ENCODE results near the gene WDR35.
"Not testable (repeated sequence)": the region's sequence is repeated elsewhere in the genome, so short reads cannot be mapped to it uniquely, and the experiment has no call there.

WDR35 gene

GRCh38 chr2:19937004-19937403 lies 52.9 kb downstream of the WDR35 start:
- no peak for DNase-seq

GRCh38 chr2:19936203-19936602 lies 53.7 kb downstream of the WDR35 start:
- DNase-seq: no peak

- no peak for DNase-seq
Observed at GRCh38 chr2:19933351-19933981, 56.4 kb downstream of the WDR35 start.

GRCh38 chr2:19932928-19933327 lies 57.0 kb downstream of the WDR35 start:
- no peak for DNase-seq

GRCh38 chr2:19929226-19929625 lies 60.7 kb downstream of the WDR35 start:
- no peak for DNase-seq

GRCh38 chr2:19927816-19928215 lies 62.1 kb downstream of the WDR35 start:
- DNase-seq: not testable (repeated sequence)

GRCh38 chr2:19924526-19924925 lies 65.4 kb downstream of the WDR35 start:
- DNase-seq: not testable (repeated sequence)

- DNase-seq: not testable (repeated sequence)
Observed at GRCh38 chr2:19922188-19922587, 67.7 kb downstream of the WDR35 start.

GRCh38 chr2:19916385-19916950 lies 73.4 kb downstream of the WDR35 start:
- DNase-seq: no peak

- no peak for DNase-seq
Observed at GRCh38 chr2:19914266-19914975, 75.5 kb downstream of the WDR35 start.

GRCh38 chr2:19911808-19912509 lies 77.9 kb downstream of the WDR35 start:
- no peak for DNase-seq

- DNase-seq: peak; percentile 32
Observed at GRCh38 chr2:19902216-19902740, 87.6 kb downstream of the WDR35 start.

- peak; percentile 92 for DNase-seq
Observed at GRCh38 chr2:19901442-19902215, 88.3 kb downstream of the WDR35 start, which contains the start of gene TTC32. TSS of gene TTC32 (minus strand) at chr2:19901983. CDS start at chr2:19901854, 129 bp downstream.

GRCh38 chr2:19900931-19901441 lies 88.9 kb downstream of the WDR35 start:
- DNase-seq: peak; percentile 29

- peak; percentile 27 for DNase-seq
Observed at GRCh38 chr2:19899985-19900930, 89.6 kb downstream of the WDR35 start.

GRCh38 chr2:19898592-19899329 lies 91.1 kb downstream of the WDR35 start:
- no peak for DNase-seq

- no peak for DNase-seq
Observed at GRCh38 chr2:19897623-19898245, 92.2 kb downstream of the WDR35 start.

GRCh38 chr2:19895535-19895934 lies 94.4 kb downstream of the WDR35 start:
- no peak for DNase-seq

- DNase-seq: no peak
Observed at GRCh38 chr2:19894134-19894792, 95.6 kb downstream of the WDR35 start.

Data from NCI-H146 (cell line).